Calu3 (cell line): Measurements from ENCODE around the gene SNX15. TPM values are rescaled to one million over a fixed set of nuclear protein-coding genes. Genes with fewer than 3 reads are reported as not detected.

ENCODE experiments used
- BruUV-seq: library from RNA; stranded (reverse); fragments of 400-500 nt; replicated peaks from 2 replicates; lab custom pipeline; 2021; lab: Mats Ljungman, UMichigan
- CTCF ChIA-PET: fragments of 300-600 bp; sonication (Branson Sonifier 250); formaldehyde crosslinking; loops from one replicate; lab custom pipeline; 2022; ENCODE audit warnings: antibody characterized with exemption; lab: Charles Lee
- DNase-seq: peaks from one replicate; pipeline ENCODE4 v3.0.0; 2022
- H3K27ac Mint-ChIP-seq: one replicate; pipeline ENCODE4 v1.8.0; 2022; ENCODE audit warnings: mixed read lengths; ENCODE audit not compliant: unreplicated experiment
- H3K27me3 Mint-ChIP-seq: one replicate; pipeline ENCODE4 v1.8.0; 2022; ENCODE audit warnings: mixed read lengths; ENCODE audit not compliant: unreplicated experiment
- H3K36me3 Mint-ChIP-seq: one replicate; pipeline ENCODE4 v1.8.0; 2022; ENCODE audit warnings: mild to moderate bottlenecking, moderate library complexity, mixed read lengths; ENCODE audit not compliant: insufficient read depth, unreplicated experiment
- H3K4me1 Mint-ChIP-seq: one replicate; pipeline ENCODE4 v1.8.0; 2022; ENCODE audit warnings: mild to moderate bottlenecking, low read depth, mixed read lengths; ENCODE audit not compliant: unreplicated experiment
- H3K4me3 Mint-ChIP-seq: one replicate; pipeline ENCODE4 v1.8.0; 2022; ENCODE audit warnings: mild to moderate bottlenecking, low read depth, moderate library complexity, mixed read lengths; ENCODE audit not compliant: unreplicated experiment
- H3K9me3 Mint-ChIP-seq: one replicate; pipeline ENCODE4 v1.8.0; 2022; ENCODE audit warnings: low read depth, mixed read lengths; ENCODE audit not compliant: unreplicated experiment
- intact Hi-C: fragments of 100-400 bp; cut with micrococcal nuclease; formaldehyde crosslinking; loops from one replicate; pipeline ENCODE4 v1.10.0; 2022; ENCODE audit not compliant: unreplicated experiment
- total RNA-seq: library from RNA; stranded (reverse); gene quantifications from 2 replicates; pipeline ENCODE4 v1.2.3, GENCODE V29; 2022
- TF ChIP-seq, protein P1 (sequence below): fragments of 200-600 bp; IDR thresholded peaks from one replicate; pipeline ENCODE4 v1.8.0; 2022; ENCODE audit warnings: antibody characterized with exemption; ENCODE audit not compliant: unreplicated experiment

The SNX15 gene
- total RNA-seq, 1 experiment from 2014 or later: 22.1 TPM

DNA sequence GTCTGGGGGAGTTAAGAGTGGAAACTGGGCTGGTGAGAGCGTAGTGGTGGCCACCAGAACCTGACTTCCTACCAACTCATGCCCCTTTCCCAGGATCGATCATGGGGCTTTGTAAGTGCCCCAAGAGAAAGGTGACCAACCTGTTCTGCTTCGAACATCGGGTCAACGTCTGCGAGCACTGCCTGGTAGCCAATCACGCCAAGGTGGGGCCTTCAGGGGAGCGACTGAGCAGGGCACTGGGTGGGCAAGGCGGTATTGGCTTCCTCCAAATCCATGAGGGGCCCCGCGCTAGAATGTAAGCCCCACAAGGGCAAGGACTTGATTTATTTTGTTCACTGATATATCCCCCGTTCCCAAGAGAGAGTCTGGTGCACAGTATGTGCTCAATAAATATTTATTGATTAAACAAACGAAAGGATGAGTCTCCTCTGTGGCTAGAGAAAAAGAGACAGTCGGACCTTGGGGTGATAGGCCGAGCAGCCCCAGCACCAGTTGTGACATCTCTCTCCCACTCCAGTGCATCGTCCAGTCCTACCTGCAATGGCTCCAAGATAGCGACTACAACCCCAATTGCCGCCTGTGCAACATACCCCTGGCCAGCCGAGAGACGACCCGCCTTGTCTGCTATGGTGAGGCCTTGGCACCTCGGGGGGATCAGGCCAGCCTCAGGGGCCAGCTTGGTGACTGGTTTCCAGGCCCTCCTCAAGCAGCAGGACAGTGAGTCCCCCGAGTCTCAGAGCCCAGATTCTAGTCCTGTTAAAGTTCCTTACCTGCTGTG, 57.5 kb downstream of the SNX15 start:
- intact Hi-C loops: no loop called here
- CTCF ChIA-PET: no interaction called here

DNA sequence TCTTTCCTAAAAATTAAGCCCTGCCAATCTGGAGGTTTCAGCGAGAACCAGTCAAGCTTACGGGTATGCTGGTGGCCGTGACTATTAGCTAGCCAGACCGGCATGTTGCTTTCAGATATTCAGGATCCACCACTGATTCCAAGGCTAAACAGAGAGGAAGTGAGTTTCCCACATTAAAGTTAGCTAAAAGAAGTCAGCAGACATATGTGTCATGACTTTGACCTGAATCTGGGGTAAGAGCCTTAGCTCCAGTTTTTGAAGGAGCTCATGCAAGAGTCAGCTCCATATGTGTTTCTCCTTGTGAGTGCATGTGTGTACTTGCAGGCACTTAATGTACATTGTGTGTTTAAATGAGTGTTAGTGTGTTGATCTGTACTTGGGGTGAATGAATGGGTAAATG, 58.2 kb downstream of the SNX15 start:
- peak overlapping the region; percentile 97 for H3K27ac Mint-ChIP-seq

More for the DNA sequence above, 57.5 kb downstream of the SNX15 start:
- Mint-ChIP-seq H3K27me3 (no peaks in the 10 kb centered on the region), H3K36me3 (peaks cover 62% of the 10 kb centered on the region), H3K4me3 (peak overlapping the region; percentile 100), H3K4me1 (peaks cover 32% of the 10 kb centered on the region), H3K9me3 (no peaks in the 10 kb centered on the region), H3K27ac (peak overlapping the region; percentile 97)
- BruUV-seq: no TSS peak
- DNase-seq: no peak
- TF ChIP-seq, protein P1, sequence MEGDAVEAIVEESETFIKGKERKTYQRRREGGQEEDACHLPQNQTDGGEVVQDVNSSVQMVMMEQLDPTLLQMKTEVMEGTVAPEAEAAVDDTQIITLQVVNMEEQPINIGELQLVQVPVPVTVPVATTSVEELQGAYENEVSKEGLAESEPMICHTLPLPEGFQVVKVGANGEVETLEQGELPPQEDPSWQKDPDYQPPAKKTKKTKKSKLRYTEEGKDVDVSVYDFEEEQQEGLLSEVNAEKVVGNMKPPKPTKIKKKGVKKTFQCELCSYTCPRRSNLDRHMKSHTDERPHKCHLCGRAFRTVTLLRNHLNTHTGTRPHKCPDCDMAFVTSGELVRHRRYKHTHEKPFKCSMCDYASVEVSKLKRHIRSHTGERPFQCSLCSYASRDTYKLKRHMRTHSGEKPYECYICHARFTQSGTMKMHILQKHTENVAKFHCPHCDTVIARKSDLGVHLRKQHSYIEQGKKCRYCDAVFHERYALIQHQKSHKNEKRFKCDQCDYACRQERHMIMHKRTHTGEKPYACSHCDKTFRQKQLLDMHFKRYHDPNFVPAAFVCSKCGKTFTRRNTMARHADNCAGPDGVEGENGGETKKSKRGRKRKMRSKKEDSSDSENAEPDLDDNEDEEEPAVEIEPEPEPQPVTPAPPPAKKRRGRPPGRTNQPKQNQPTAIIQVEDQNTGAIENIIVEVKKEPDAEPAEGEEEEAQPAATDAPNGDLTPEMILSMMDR: no peak

DNA sequence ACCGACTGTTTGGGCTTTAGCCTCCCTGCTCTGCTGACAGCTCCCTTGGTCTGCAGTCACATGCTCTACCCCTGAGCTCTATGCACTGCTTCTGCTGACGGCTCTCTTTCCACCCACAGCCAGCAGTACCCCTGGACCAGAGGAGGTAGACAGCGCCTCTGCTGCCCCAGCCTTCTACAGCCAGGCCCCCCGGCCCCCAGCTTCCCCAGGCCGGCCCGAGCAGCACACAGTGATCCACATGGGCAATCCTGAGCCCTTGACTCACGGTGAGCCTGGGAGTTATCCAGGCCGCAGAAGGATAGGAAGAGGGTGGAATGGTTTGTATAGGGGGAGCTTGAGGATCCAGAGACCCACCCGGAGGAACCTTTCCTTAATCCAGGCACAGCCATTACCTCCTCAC, 59.6 kb downstream of the SNX15 start:
- Mint-ChIP-seq H3K4me3 (no peak overlapping the region), H3K36me3 (peaks cover 50% of the 10 kb centered on the region), H3K9me3 (no peaks in the 10 kb centered on the region), H3K27ac (no peak overlapping the region), H3K4me1 (peaks cover 23% of the 10 kb centered on the region), H3K27me3 (no peaks in the 10 kb centered on the region)
- no peak for DNase-seq
- TF ChIP-seq, protein P1: no peak
- CTCF ChIA-PET: interaction anchor here (0.7 kb wide), 1 partner anchor 15 kb away, joined by 5 read pairs; no protein-coding TSS in a partner anchor
- intact Hi-C loops: no loop called here
- BruUV-seq: no TSS peak

More for the DNA sequence above, 58.2 kb downstream of the SNX15 start:
- intact Hi-C loops: no loop called here
- Mint-ChIP-seq H3K27me3 (no peaks in the 10 kb centered on the region), H3K4me3 (peak overlapping the region; percentile 100), H3K9me3 (no peaks in the 10 kb centered on the region), H3K36me3 (peaks cover 57% of the 10 kb centered on the region), H3K4me1 (peaks cover 32% of the 10 kb centered on the region)
- BruUV-seq: no TSS peak
- CTCF ChIA-PET: no interaction called here
- TF ChIP-seq, protein P1: no peak
- no peak for DNase-seq

DNA sequence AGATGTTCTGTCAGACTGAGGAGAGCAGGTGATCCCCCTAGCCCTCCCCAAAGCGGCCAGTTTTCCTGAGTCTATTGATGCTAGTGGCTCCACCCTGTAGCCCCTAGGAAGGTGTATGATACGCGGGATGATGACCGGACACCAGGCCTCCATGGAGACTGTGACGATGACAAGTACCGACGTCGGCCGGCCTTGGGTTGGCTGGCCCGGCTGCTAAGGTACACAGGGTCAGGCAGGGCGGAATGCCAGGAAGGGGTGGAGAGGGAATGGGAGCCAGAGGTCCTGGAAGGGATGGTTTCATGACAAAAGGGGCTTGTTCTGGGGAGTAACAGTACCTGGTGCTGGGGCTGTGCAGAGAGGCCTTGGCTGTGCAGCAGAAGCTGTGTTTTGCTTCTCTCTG, 60.0 kb downstream of the SNX15 start:
- DNase-seq: no peak
- Mint-ChIP-seq H3K4me1 (peaks cover 19% of the 10 kb centered on the region), H3K27ac (no peak overlapping the region), H3K4me3 (no peak overlapping the region), H3K36me3 (peaks cover 50% of the 10 kb centered on the region), H3K9me3 (no peaks in the 10 kb centered on the region), H3K27me3 (no peaks in the 10 kb centered on the region)
- intact Hi-C loops: no loop called here
- CTCF ChIA-PET: interaction anchor here (0.7 kb wide), 1 partner anchor 14 kb away, joined by 5 read pairs; no protein-coding TSS in a partner anchor
- no TSS peak for BruUV-seq
- TF ChIP-seq, protein P1: no peak
